Mesendoderm (in vitro differentiated cells): ENCODE results near the gene FAM131A.

Experiments
- DNase-seq: peaks from one replicate; pipeline ENCODE4 v3.0.0; 2013
- H2AK5ac ChIP-seq: 2 replicates; pipeline ENCODE4 v1.6.1; 2013; ENCODE audit warnings: low read length, inconsistent platforms
- H2BK120ac ChIP-seq: 2 replicates; pipeline ENCODE4 v1.6.1; 2013; ENCODE audit warnings: low read depth, mild to moderate bottlenecking, low read length, moderate library complexity, mixed read lengths
- H2BK15ac ChIP-seq: replicated peaks from 2 replicates; pipeline ENCODE4 v1.6.1; 2013; ENCODE audit warnings: low read depth, mild to moderate bottlenecking, moderate library complexity
- H2BK5ac ChIP-seq: 2 replicates; pipeline ENCODE4 v1.6.1; 2013; ENCODE audit warnings: low read length, inconsistent platforms
- H3K18ac ChIP-seq: 2 replicates; pipeline ENCODE4 v1.6.1; 2013; ENCODE audit warnings: mild to moderate bottlenecking, low read length, mixed read lengths
- H3K23ac ChIP-seq: one replicate; pipeline ENCODE4 v1.6.1; 2013; ENCODE audit warnings: low read length
- H3K27ac ChIP-seq: 2 replicates; pipeline ENCODE4 v1.5.1; 2013; ENCODE audit warnings: low read depth, mild to moderate bottlenecking, inconsistent platforms, low read length, moderate library complexity
- H3K27me3 ChIP-seq: 2 replicates; pipeline ENCODE4 v1.6.1; 2013; ENCODE audit warnings: low read length, control low read depth, mild to moderate bottlenecking, inconsistent platforms; ENCODE audit not compliant: insufficient read depth, poor library complexity
- H3K36me3 ChIP-seq: 2 replicates; pipeline ENCODE4 v1.6.1; 2013; ENCODE audit warnings: low read length, inconsistent platforms; ENCODE audit not compliant: control insufficient read depth, insufficient read depth
- H3K4ac ChIP-seq: one replicate; pipeline ENCODE4 v1.6.1; 2013; ENCODE audit warnings: low read depth, mild to moderate bottlenecking, low read length, moderate library complexity
- H3K4me1 ChIP-seq: 2 replicates; pipeline ENCODE4 v1.6.1; 2013; ENCODE audit warnings: low read depth, low read length, inconsistent platforms; ENCODE audit not compliant: control insufficient read depth
- H3K4me2 ChIP-seq: 2 replicates; pipeline ENCODE4 v1.6.1; 2013; ENCODE audit warnings: low read length
- H3K4me3 ChIP-seq: 2 replicates; pipeline ENCODE4 v1.5.1; 2013; ENCODE audit warnings: mild to moderate bottlenecking, low read length
- H3K56ac ChIP-seq: one replicate; pipeline ENCODE4 v1.6.1; 2013; ENCODE audit warnings: low read length
- H3K79me1 ChIP-seq: 2 replicates; pipeline ENCODE4 v1.6.1; 2013; ENCODE audit warnings: low read length, inconsistent platforms
- H3K79me2 ChIP-seq: 2 replicates; pipeline ENCODE4 v1.6.1; 2013; ENCODE audit warnings: mild to moderate bottlenecking, low read length; ENCODE audit not compliant: control insufficient read depth, insufficient read depth
- H3K9ac ChIP-seq: 2 replicates; pipeline ENCODE4 v1.6.1; 2013; ENCODE audit warnings: low read length, inconsistent platforms
- H4K5ac ChIP-seq: one replicate; pipeline ENCODE4 v1.6.1; 2013; ENCODE audit warnings: low read length
- H4K8ac ChIP-seq: one replicate; pipeline ENCODE4 v1.6.1; 2013; ENCODE audit warnings: low read depth, mild to moderate bottlenecking, control low read depth, low read length, moderate library complexity
- WGBS: extraction: QIAGEN DNeasy Blood & Tissue Kit; methylation state at CpG from one replicate; pipeline ENCODE4 v1.1.7; 2013; ENCODE audit warnings: low lambda C conversion rate, missing lambda C conversion rate; ENCODE audit not compliant: insufficient coverage; ENCODE audit errors: extremely low coverage; 5-methylcytosine and 5-hydroxymethylcytosine counted together

The FAM131A gene

GRCh38 chr3:184357248-184358123 lies 20.1 kb downstream of the FAM131A start:
- no peak overlapping the region for H2BK15ac ChIP-seq
- WGBS, result no CpG with 5 or more reads among the region's 24 CpGs
- peaks cover 11% of the 10 kb centered on the region for H3K4me1 ChIP-seq
- no peak overlapping the region for H3K9ac ChIP-seq
- H3K79me1 ChIP-seq, result peaks cover 3% of the 10 kb centered on the region
- H3K27me3 ChIP-seq, result no peaks in the 10 kb centered on the region
- no peak overlapping the region for H3K27ac ChIP-seq
- no peak overlapping the region for H3K56ac ChIP-seq
- H2AK5ac ChIP-seq, result no peak overlapping the region
- peaks cover 4% of the 10 kb centered on the region for H3K36me3 ChIP-seq
- no peak overlapping the region for H3K4ac ChIP-seq
- H3K4me3 ChIP-seq, result no peak overlapping the region
- H4K5ac ChIP-seq, result no peak overlapping the region
- no peak overlapping the region for H3K4me2 ChIP-seq
- no peak overlapping the region for H2BK120ac ChIP-seq
- H2BK5ac ChIP-seq, result no peak overlapping the region
- no peaks in the 10 kb centered on the region for H3K79me2 ChIP-seq
- no peak overlapping the region for H3K23ac ChIP-seq
- H3K18ac ChIP-seq, result no peak overlapping the region
- no peak overlapping the region for H4K8ac ChIP-seq
- no peak for DNase-seq

- H3K79me2 ChIP-seq, result no peaks in the 10 kb centered on the region
- peaks cover 2% of the 10 kb centered on the region for H3K36me3 ChIP-seq
- H3K27me3 ChIP-seq, result no peaks in the 10 kb centered on the region
- H3K4me3 ChIP-seq, result no peak overlapping the region
- H3K56ac ChIP-seq, result no peak overlapping the region
- H3K27ac ChIP-seq, result no peak overlapping the region
- no peak overlapping the region for H2AK5ac ChIP-seq
- H3K23ac ChIP-seq, result no peak overlapping the region
- no peak overlapping the region for H3K18ac ChIP-seq
- H4K5ac ChIP-seq, result no peak overlapping the region
- peaks cover 11% of the 10 kb centered on the region for H3K4me1 ChIP-seq
- H2BK15ac ChIP-seq, result no peak overlapping the region
- DNase-seq, result no peak
- no peak overlapping the region for H2BK5ac ChIP-seq
- peaks cover 3% of the 10 kb centered on the region for H3K79me1 ChIP-seq
- H4K8ac ChIP-seq, result no peak overlapping the region
- WGBS, result no CpG with 5 or more reads among the region's 12 CpGs
- no peak overlapping the region for H3K4ac ChIP-seq
- no peak overlapping the region for H3K9ac ChIP-seq
- no peak overlapping the region for H2BK120ac ChIP-seq
- H3K4me2 ChIP-seq, result no peak overlapping the region
These were observed 20.8 kb downstream of the FAM131A start for GRCh38 chr3:184358124-184358767.

- no peak overlapping the region for H3K4me3 ChIP-seq
- H3K4me1 ChIP-seq, result peaks cover 11% of the 10 kb centered on the region
- no CpG with 5 or more reads among the region's 14 CpGs for WGBS
- H3K79me1 ChIP-seq, result peaks cover 5% of the 10 kb centered on the region
- no peak overlapping the region for H3K9ac ChIP-seq
- no peak overlapping the region for H2BK15ac ChIP-seq
- H4K5ac ChIP-seq, result no peak overlapping the region
- H2AK5ac ChIP-seq, result no peak overlapping the region
- H2BK120ac ChIP-seq, result no peak overlapping the region
- H3K79me2 ChIP-seq, result peaks cover 5% of the 10 kb centered on the region
- no peak for DNase-seq
- peaks cover 2% of the 10 kb centered on the region for H3K36me3 ChIP-seq
- H3K56ac ChIP-seq, result no peak overlapping the region
- H3K27me3 ChIP-seq, result no peaks in the 10 kb centered on the region
- H3K23ac ChIP-seq, result no peak overlapping the region
- H3K27ac ChIP-seq, result no peak overlapping the region
- no peak overlapping the region for H4K8ac ChIP-seq
- no peak overlapping the region for H3K18ac ChIP-seq
- H3K4me2 ChIP-seq, result no peak overlapping the region
- H2BK5ac ChIP-seq, result no peak overlapping the region
- H3K4ac ChIP-seq, result no peak overlapping the region
These were observed 21.5 kb downstream of the FAM131A start for GRCh38 chr3:184358921-184359350.

- no peak for DNase-seq
- Histone ChIP-seq H3K4me2 (no peak overlapping the region), H3K23ac (peak overlapping the region; percentile 37), H3K4me3 (no peak overlapping the region), H2BK5ac (no peak overlapping the region), H3K27me3 (no peaks in the 10 kb centered on the region), H3K4me1 (peaks cover 11% of the 10 kb centered on the region), H3K27ac (no peak overlapping the region), H3K79me1 (peaks cover 8% of the 10 kb centered on the region), H2AK5ac (no peak overlapping the region), H3K36me3 (peaks cover 2% of the 10 kb centered on the region), H3K4ac (no peak overlapping the region), H3K18ac (no peak overlapping the region), H3K9ac (peak overlapping the region; percentile 56), H4K8ac (no peak overlapping the region), H3K56ac (peak overlapping the region; percentile 73), H2BK15ac (no peak overlapping the region), H3K79me2 (peaks cover 8% of the 10 kb centered on the region), H4K5ac (no peak overlapping the region), H2BK120ac (no peak overlapping the region)
- no CpG with 5 or more reads among the region's 9 CpGs for WGBS
These were observed 22.2 kb downstream of the FAM131A start for GRCh38 chr3:184359610-184360009.

GRCh38 chr3:184360070-184360928 lies 22.9 kb downstream of the FAM131A start:
- DNase-seq, result no peak
- 100% methylated on average over 3 of the region's 12 CpGs for WGBS
- no peak overlapping the region for H2AK5ac ChIP-seq
- H3K4me1 ChIP-seq, result peaks cover 11% of the 10 kb centered on the region
- no peak overlapping the region for H3K18ac ChIP-seq
- H4K8ac ChIP-seq, result no peak overlapping the region
- peaks cover 2% of the 10 kb centered on the region for H3K36me3 ChIP-seq
- no peak overlapping the region for H3K4ac ChIP-seq
- H3K23ac ChIP-seq, result no peak overlapping the region
- peaks cover 11% of the 10 kb centered on the region for H3K79me2 ChIP-seq
- H3K4me3 ChIP-seq, result no peak overlapping the region
- H3K9ac ChIP-seq, result peak overlapping the region; percentile 92
- H2BK120ac ChIP-seq, result no peak overlapping the region
- no peak overlapping the region for H2BK15ac ChIP-seq
- H3K79me1 ChIP-seq, result peaks cover 9% of the 10 kb centered on the region
- no peaks in the 10 kb centered on the region for H3K27me3 ChIP-seq
- H3K4me2 ChIP-seq, result peak overlapping the region; percentile 91
- no peak overlapping the region for H2BK5ac ChIP-seq
- H3K56ac ChIP-seq, result peak overlapping the region; percentile 92
- no peak overlapping the region for H3K27ac ChIP-seq
- no peak overlapping the region for H4K5ac ChIP-seq
